GM10847 (cell line): ENCODE results near the gene MUC4.

ENCODE experiments used
- POLR2A ChIP-seq: IDR thresholded peaks from 2 replicates; pipeline ENCODE4 v1.6.1; 2011; ENCODE audit not compliant: insufficient read length; ENCODE audit errors: extremely low read depth

The MUC4 gene

DNA sequence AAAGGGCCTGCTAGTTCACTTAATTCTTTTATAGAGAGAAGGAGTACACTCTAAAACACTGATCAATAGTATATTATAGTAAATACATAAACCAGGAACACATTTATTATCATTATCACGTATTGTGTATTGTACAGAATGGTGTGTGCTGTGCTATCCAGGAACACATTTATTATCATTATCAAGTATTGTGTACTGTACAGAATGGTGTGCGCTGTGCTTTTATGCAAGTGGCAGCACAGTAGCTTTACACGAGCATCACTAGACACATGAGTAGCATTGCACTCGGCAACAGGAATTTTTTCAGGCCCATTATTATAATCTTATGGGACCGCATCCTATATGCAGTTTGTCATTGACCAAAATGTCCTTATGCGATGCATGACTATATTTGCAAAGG is 111.9 kb downstream of the MUC4 start:
- TF ChIP-seq POLR2A: no peak

DNA sequence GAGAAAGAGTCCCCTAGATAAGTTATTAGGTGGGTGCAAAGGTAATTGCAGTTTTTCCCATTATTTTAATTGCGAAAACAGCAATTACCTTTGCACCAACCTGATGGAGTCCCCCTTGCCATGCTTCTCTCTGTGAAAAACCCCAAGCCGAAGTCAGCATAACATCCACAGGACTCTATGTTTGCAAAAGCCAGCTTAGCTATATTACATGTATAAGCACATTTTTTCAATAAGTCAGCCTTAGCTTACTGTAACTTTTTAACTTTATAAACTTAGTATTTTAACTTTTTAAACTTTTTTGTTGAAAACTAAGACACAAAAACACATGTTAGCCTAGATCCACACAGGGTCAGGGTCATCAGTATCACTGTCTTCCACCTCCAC is 112.3 kb downstream of the MUC4 start:
- TF ChIP-seq POLR2A: no peak

GRCh38 chr3:195698647-195699387 is 112.9 kb downstream of the MUC4 start:
- TF ChIP-seq POLR2A: no peak

DNA sequence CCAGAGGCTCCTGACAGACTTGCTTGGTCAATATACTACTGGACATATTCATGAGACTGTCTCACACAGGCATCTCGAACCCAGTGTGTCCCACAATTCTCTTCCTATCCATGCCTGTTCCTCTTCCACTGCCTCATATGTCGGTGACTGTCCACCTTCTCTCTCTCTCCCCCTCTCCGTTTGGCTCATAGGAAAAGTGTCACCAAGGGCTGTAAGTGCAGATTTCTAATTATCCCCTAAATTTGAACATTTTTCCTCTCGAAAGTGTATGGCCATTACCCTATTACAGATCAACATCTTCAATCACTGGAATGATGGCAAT is 113.4 kb downstream of the MUC4 start:
- no peak for TF ChIP-seq POLR2A

- TF ChIP-seq POLR2A: no peak
Observed at GRCh38 chr3:195697582-195698324, 114.0 kb downstream of the MUC4 start.
